Transverse colon (tissue), 4 donors: Measurements from ENCODE around the gene SLC6A16. TPM values are rescaled to one million over a fixed set of nuclear protein-coding genes. Genes with fewer than 3 reads are reported as not detected.

Source experiments
- DNase-seq: peaks from one replicate; pipeline ENCODE4 v3.0.0-alpha.2; 2019
- H3K27ac ChIP-seq, 4 donors: fragments of 200-600 bp; sonication (generic); 2 replicates each; pipeline ENCODE4 v1.5.1; 2016 to 2018; ENCODE audit warnings: inconsistent platforms in 4 of 4
- H3K27me3 ChIP-seq: fragments of 200-600 bp; sonication (generic); 2 replicates; pipeline ENCODE4 v1.5.1; 2017; ENCODE audit warnings: inconsistent platforms
- H3K36me3 ChIP-seq, 4 donors: fragments of 200-600 bp; sonication (generic); 2 replicates each; pipeline ENCODE4 v1.5.1; 2017 to 2019; ENCODE audit warnings: inconsistent platforms in 4 of 4
- H3K4me1 ChIP-seq, 4 donors: fragments of 200-600 bp; sonication (generic); 2 replicates each; pipeline ENCODE4 v1.5.1; 2017 to 2020; ENCODE audit warnings: inconsistent platforms in 4 of 4
- H3K4me3 ChIP-seq, 4 donors: fragments of 200-600 bp; sonication (generic); 1 replicate in 1 of 4; 2 replicates in 3 of 4; pipeline versions ENCODE4 v1.5.1 to v1.6.1; 2017 to 2019; ENCODE audit warnings: inconsistent platforms in 4 of 4
- H3K9me3 ChIP-seq, 2 donors: fragments of 200-600 bp; sonication (generic); 2 replicates each; pipeline ENCODE4 v1.5.1; 2017 to 2019; ENCODE audit warnings: inconsistent platforms in 2 of 2
- EP300 ChIP-seq: sonication (generic); formaldehyde crosslinking; IDR thresholded peaks from one replicate; pipeline ENCODE4 v1.6.1; 2017; ENCODE audit warnings: antibody characterized with exemption, low read depth
- POLR2A ChIP-seq: fragments of 450-650 bp; IDR thresholded peaks from one replicate; pipeline ENCODE4 v1.6.1; 2016; ENCODE audit warnings: antibody characterized with exemption, mild to moderate bottlenecking, moderate library complexity
- POLR2AphosphoS5 ChIP-seq, 3 donors: sonication (generic); formaldehyde crosslinking; IDR thresholded peaks; one replicate each; pipeline ENCODE4 v1.6.1; 2016; ENCODE audit warnings: antibody characterized with exemption in 3 of 3
- WGBS, 2 donors: methylation state at CpG; one replicate each; pipeline ENCODE4 v1.1.5; 2018; ENCODE audit warnings: low coverage in 1 of 2; 5-methylcytosine and 5-hydroxymethylcytosine counted together
- in situ Hi-C, 4 donors: fragments of 200-750 bp; cut with MboI; loops; one replicate each; pipeline versions ENCODE4 v1.15.0 to v1.15.1; 2017; ENCODE audit warnings: low sequenced_read_pairs in 3 of 4, low pct_ligation_motif_present in 1 of 4, low pct_unique_long_range_greater_than_20kb in 1 of 4
- intact Hi-C: fragments of 100-400 bp; cut with DNase I; formaldehyde crosslinking; loops from one replicate; pipeline ENCODE4 v1.15.1; 2023; ENCODE audit warnings: low total_unique reads
- total RNA-seq, 4 donors: library from RNA; depleted of rRNA; stranded (reverse); fragments of >200 nt; gene quantifications; one replicate each; pipeline ENCODE4 v1.1.0, GENCODE V29; 2016
- TF ChIP-seq, protein P1 (sequence below), 5 experiments: fragments of 200-600 bp in 3 of 5; fragments of 450-650 bp in 2 of 5; sonication (generic) in 3 of 5; IDR thresholded peaks; 1 replicate in 2 of 5; 2 replicates in 3 of 5; pipeline ENCODE4 v1.5.1; 2016 to 2017; ENCODE audit warnings: antibody characterized with exemption in 5 of 5, inconsistent platforms in 3 of 5, mild to moderate bottlenecking in 2 of 5, moderate library complexity in 1 of 5

SLC6A16 gene
- total RNA-seq, 4 donors from 2014 or later, result 0.40 to 0.75 (median 0.48) TPM; not detected in 1

DNA sequence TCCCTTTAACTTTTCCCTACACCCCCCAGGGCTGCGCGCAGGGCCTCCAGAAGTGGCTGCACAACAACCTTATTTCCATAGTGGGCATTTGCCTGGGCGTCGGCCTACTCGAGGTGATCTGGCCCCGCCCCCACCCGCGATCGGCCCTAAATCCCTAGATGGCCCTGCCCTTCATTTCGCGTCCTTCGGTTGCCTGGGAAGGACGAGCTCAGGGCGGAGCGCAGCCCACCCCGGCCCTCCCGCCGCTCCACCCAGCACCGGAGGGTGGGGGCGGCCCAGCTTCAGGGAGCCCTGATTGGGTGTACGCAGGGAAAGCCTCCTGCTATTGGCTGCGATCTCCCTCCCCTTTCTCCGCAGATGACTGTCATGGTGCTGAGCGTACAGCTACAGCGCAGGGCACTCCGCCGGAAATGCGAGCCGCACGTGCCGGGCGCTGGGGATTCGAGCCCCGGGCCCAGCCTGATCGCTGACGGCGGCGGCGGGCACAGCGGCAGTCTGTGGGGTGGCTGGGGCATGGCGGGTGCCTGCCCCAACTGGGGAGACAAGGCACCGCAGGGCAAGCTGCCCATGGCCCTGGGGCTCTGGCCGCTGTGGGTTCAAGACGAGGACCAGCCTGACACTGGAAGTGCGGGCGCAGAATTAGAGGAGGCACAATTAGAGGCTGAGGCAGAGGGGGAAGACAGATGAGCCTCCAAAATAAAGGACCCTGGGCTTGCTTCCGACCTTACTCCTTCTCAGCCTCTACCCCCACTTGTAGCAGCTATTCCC lies 14.5 kb upstream of the SLC6A16 start:
- in situ Hi-C loops (no loop called here), intact Hi-C loops (no loop called here)
- H3K27ac ChIP-seq, result peak overlapping the region; percentile 72 to 90 (median 81)
- WGBS, 2 donors, result 25% methylated on average over 31 of the region's 47 CpGs; no CpG with 5 or more reads in 1 of the 2 donors
- H3K4me1 ChIP-seq, result peaks cover 7 to 36% (median 24%) of the 10 kb centered on the region in 4 donors
- H3K4me3 ChIP-seq, result peak overlapping the region; percentile 9 to 43 (median 20)
- H3K36me3 ChIP-seq, result no peaks in the 10 kb centered on the region
- no peaks in the 10 kb centered on the region for H3K9me3 ChIP-seq
- no peaks in the 10 kb centered on the region for H3K27me3 ChIP-seq
- no peak for TF ChIP-seq EP300
- peak; percentile 40 for TF ChIP-seq POLR2A
- TF ChIP-seq, protein P1, sequence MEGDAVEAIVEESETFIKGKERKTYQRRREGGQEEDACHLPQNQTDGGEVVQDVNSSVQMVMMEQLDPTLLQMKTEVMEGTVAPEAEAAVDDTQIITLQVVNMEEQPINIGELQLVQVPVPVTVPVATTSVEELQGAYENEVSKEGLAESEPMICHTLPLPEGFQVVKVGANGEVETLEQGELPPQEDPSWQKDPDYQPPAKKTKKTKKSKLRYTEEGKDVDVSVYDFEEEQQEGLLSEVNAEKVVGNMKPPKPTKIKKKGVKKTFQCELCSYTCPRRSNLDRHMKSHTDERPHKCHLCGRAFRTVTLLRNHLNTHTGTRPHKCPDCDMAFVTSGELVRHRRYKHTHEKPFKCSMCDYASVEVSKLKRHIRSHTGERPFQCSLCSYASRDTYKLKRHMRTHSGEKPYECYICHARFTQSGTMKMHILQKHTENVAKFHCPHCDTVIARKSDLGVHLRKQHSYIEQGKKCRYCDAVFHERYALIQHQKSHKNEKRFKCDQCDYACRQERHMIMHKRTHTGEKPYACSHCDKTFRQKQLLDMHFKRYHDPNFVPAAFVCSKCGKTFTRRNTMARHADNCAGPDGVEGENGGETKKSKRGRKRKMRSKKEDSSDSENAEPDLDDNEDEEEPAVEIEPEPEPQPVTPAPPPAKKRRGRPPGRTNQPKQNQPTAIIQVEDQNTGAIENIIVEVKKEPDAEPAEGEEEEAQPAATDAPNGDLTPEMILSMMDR (IDR thresholded peaks at IDR 0.05), result no peak
- peak; percentile 73 to 77 (median 74) for TF ChIP-seq POLR2AphosphoS5 (IDR thresholded peaks at IDR 0.05)
- DNase-seq, result peak; percentile 84

DNA sequence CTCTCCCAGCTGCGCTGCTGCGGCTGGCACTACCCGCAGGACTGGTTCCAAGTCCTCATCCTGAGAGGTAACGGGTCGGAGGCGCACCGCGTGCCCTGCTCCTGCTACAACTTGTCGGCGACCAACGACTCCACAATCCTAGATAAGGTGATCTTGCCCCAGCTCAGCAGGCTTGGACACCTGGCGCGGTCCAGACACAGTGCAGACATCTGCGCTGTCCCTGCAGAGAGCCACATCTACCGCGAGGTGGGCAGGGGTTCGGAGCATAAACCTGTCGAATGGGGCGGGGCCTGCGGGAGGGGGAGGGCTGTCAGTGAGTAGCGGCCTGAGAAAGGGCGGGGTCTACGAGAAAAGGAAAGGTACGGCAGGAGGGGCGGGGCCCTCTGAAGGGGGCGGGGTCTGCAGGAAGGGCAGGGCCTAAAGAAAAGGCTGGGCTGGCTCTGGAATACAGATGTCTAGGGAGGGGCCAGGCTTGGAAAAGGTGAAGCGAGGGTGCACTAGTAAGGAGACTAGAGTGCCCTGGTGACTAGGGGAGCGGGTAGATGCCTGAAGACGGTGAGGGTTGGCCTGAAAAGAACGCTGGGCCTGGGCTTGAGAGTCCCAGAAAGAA lies 13.8 kb upstream of the SLC6A16 start:
- peak overlapping the region in 3 of 4 donors; percentile 4 to 43 (median 29) for H3K4me3 ChIP-seq
- no peaks in the 10 kb centered on the region for H3K9me3 ChIP-seq
- intact Hi-C loops (no loop called here), in situ Hi-C loops (no loop called here)
- H3K27ac ChIP-seq, result peak overlapping the region; percentile 72 to 90 (median 81)
- peak; percentile 90 for DNase-seq
- no peaks in the 10 kb centered on the region for H3K36me3 ChIP-seq
- H3K27me3 ChIP-seq, result no peaks in the 10 kb centered on the region
- TF ChIP-seq, protein P1 (IDR thresholded peaks at IDR 0.05), result no peak
- no peak for TF ChIP-seq POLR2AphosphoS5 (IDR thresholded peaks at IDR 0.05)
- no peak for TF ChIP-seq EP300
- TF ChIP-seq POLR2A, result no peak
- 29 to 40% methylated on average over 2 to 30 of the region's 30 CpGs for WGBS, 2 donors
- peaks cover 7 to 41% (median 24%) of the 10 kb centered on the region in 4 donors for H3K4me1 ChIP-seq

DNA sequence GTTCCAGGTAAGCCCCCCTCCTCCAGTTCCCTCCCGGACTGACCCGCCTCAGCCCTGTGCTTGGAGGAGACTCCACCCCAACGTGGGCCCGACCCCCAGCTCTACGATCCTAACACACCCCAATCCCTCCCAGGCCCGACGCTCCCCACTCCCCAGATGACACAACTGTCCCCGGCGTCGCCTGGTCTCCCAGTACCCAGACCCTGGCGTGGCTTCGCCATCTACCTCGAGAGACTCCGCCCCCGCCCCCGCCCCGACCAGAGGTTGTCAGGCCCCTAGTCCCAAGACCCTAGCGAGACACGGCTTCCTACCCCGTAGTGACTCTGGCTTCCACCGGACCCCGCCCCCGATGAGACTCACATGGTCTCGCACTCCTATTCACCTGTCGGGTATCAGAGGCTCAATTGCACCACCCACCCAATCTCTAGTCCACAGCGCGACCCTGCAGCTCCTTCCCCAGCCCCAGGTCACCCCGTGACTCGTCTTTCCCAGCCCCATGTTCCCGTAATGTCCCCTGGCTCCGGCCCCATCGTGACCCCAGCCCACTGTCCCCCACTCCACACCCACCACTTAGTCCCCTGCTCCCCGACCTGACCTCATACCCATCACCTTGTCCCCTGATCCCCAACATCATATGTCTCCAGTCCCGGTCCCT lies 13.2 kb upstream of the SLC6A16 start:
- H3K36me3 ChIP-seq, result no peaks in the 10 kb centered on the region
- H3K4me1 ChIP-seq, result peaks cover 7 to 41% (median 24%) of the 10 kb centered on the region in 4 donors
- TF ChIP-seq, protein P1 (IDR thresholded peaks at IDR 0.05), result no peak
- TF ChIP-seq POLR2A, result no peak
- TF ChIP-seq POLR2AphosphoS5 (IDR thresholded peaks at IDR 0.05), result no peak
- TF ChIP-seq EP300, result no peak
- DNase-seq, result no peak
- WGBS, 2 donors, result 40 to 45% methylated on average over 5 to 34 of the region's 34 CpGs
- peak overlapping the region in 1 of 4 donors; percentile 43 for H3K4me3 ChIP-seq
- intact Hi-C loops (no loop called here), in situ Hi-C loops (no loop called here)
- H3K27me3 ChIP-seq, result no peaks in the 10 kb centered on the region
- no peaks in the 10 kb centered on the region for H3K9me3 ChIP-seq
- peak overlapping the region in 1 of 4 donors; percentile 90 for H3K27ac ChIP-seq
